SIG-M5 treated with dmso at 0.1 percent for 504 hours (cell line): ENCODE data around the gene FAM241B.

Experiments
- DNase-seq: peaks from one replicate; lab custom pipeline; 2025; ENCODE audit not compliant: unreplicated experiment; lab: John Stamatoyannopoulos, UW

The FAM241B gene

GRCh38 chr10:69663369-69663947, 33.4 kb downstream of the FAM241B start:
- no peak for DNase-seq

- DNase-seq = no peak
These were observed 35.6 kb downstream of the FAM241B start for GRCh38 chr10:69665474-69666320.

- DNase-seq = no peak
These were observed 36.7 kb downstream of the FAM241B start for GRCh38 chr10:69666756-69667155.

GRCh38 chr10:69668721-69669120, 38.7 kb downstream of the FAM241B start:
- DNase-seq = no peak

- DNase-seq = no peak
These were observed 39.4 kb downstream of the FAM241B start for GRCh38 chr10:69669409-69669808.

- no peak for DNase-seq
These were observed 43.5 kb downstream of the FAM241B start for GRCh38 chr10:69673521-69673920.

GRCh38 chr10:69674786-69675185, 44.7 kb downstream of the FAM241B start:
- no peak for DNase-seq

- DNase-seq = no peak
These were observed 46.3 kb downstream of the FAM241B start for GRCh38 chr10:69676301-69676700.

- no peak for DNase-seq
These were observed 48.1 kb downstream of the FAM241B start for GRCh38 chr10:69677985-69678654.

GRCh38 chr10:69679736-69680135, 49.7 kb downstream of the FAM241B start:
- no peak for DNase-seq

- DNase-seq = no peak
These were observed 50.6 kb downstream of the FAM241B start for GRCh38 chr10:69680610-69681009.

GRCh38 chr10:69681436-69681835, 51.4 kb downstream of the FAM241B start:
- no peak for DNase-seq

GRCh38 chr10:69682955-69683474, 53.0 kb downstream of the FAM241B start:
- DNase-seq = no peak
